Large intestine (tissue), 3 donors: ENCODE data around the gene PSD. TPM values are rescaled to one million over a fixed set of nuclear protein-coding genes. Genes with fewer than 3 reads are reported as not detected.

Experiments used
- DNase-seq, 2 donors: peaks; one replicate each; pipeline versions ENCODE4 v3.0.0 to v3.0.0-alpha.2; 2013
- H3K27ac ChIP-seq: one replicate; pipeline ENCODE4 v1.5.1; 2013; ENCODE audit warnings: low read length
- H3K27me3 ChIP-seq: 2 replicates; pipeline ENCODE4 v1.6.1; 2013; ENCODE audit warnings: low read length; ENCODE audit not compliant: control insufficient read depth, insufficient read depth
- H3K36me3 ChIP-seq: 2 replicates; pipeline ENCODE4 v1.6.1; 2013; ENCODE audit warnings: low read length; ENCODE audit not compliant: control insufficient read depth, insufficient read depth
- H3K4me1 ChIP-seq: one replicate; pipeline ENCODE4 v1.6.1; 2013; ENCODE audit warnings: low read length; ENCODE audit not compliant: control insufficient read depth, insufficient read depth
- H3K4me3 ChIP-seq: one replicate; pipeline ENCODE4 v1.5.1; 2013; ENCODE audit warnings: low read length
- H3K9me3 ChIP-seq: one replicate; pipeline ENCODE4 v1.6.1; 2013; ENCODE audit warnings: mild to moderate bottlenecking, low read depth, low read length, moderate library complexity; ENCODE audit not compliant: control insufficient read depth
- WGBS: methylation state at CpG from one replicate; pipeline ENCODE4 v1.1.5; 2013; ENCODE audit warnings: low lambda C conversion rate; ENCODE audit not compliant: insufficient coverage; 5-methylcytosine and 5-hydroxymethylcytosine counted together
- polyA plus RNA-seq: library from polyadenylated mRNA; unstranded; fragments of 120-200 nt; gene quantifications from one replicate; pipeline ENCODE4 v1.2.1, GENCODE V29; 2013

The PSD gene
- polyA plus RNA-seq, 1 donor: 62.0 TPM

GRCh38 chr10:102444851-102445250, 26.3 kb upstream of the PSD start:
- Histone ChIP-seq H3K4me3 (no peak overlapping the region), H3K27me3 (no peaks in the 10 kb centered on the region), H3K4me1 (peaks cover 5% of the 10 kb centered on the region), H3K27ac (no peak overlapping the region), H3K36me3 (no peaks in the 10 kb centered on the region), H3K9me3 (no peaks in the 10 kb centered on the region)
- DNase-seq: no peak
- WGBS: 100% methylated on average over 2 of the region's 2 CpGs

- no peaks in the 10 kb centered on the region for H3K27me3 ChIP-seq
- H3K4me1 ChIP-seq: peaks cover 22% of the 10 kb centered on the region
- no peak for DNase-seq
- no peaks in the 10 kb centered on the region for H3K36me3 ChIP-seq
- H3K4me3 ChIP-seq: no peak overlapping the region
- no CpG with 5 or more reads among the region's 1 CpG for WGBS
- H3K27ac ChIP-seq: no peak overlapping the region
- no peaks in the 10 kb centered on the region for H3K9me3 ChIP-seq
Measured at GRCh38 chr10:102438374-102438773, 19.8 kb upstream of the PSD start.

- Histone ChIP-seq H3K9me3 (no peaks in the 10 kb centered on the region), H3K4me1 (peaks cover 22% of the 10 kb centered on the region), H3K27ac (no peak overlapping the region), H3K4me3 (no peak overlapping the region), H3K36me3 (no peaks in the 10 kb centered on the region), H3K27me3 (no peaks in the 10 kb centered on the region)
- no peak for DNase-seq
- WGBS: no CpG with 5 or more reads among the region's 3 CpGs
Measured at GRCh38 chr10:102437515-102437914, 18.9 kb upstream of the PSD start.

- WGBS: no CpG with 5 or more reads among the region's 6 CpGs
- Histone ChIP-seq H3K27me3 (no peaks in the 10 kb centered on the region), H3K27ac (no peak overlapping the region), H3K36me3 (no peaks in the 10 kb centered on the region), H3K4me3 (no peak overlapping the region), H3K9me3 (no peaks in the 10 kb centered on the region), H3K4me1 (peaks cover 29% of the 10 kb centered on the region)
- no peak for DNase-seq
Measured at GRCh38 chr10:102436312-102436711, 17.7 kb upstream of the PSD start.

- Histone ChIP-seq H3K4me3 (peak overlapping the region; percentile 30), H3K27ac (peak overlapping the region; percentile 56), H3K27me3 (no peaks in the 10 kb centered on the region), H3K36me3 (peaks cover 1% of the 10 kb centered on the region), H3K4me1 (peaks cover 29% of the 10 kb centered on the region), H3K9me3 (no peaks in the 10 kb centered on the region)
- WGBS: no CpG with 5 or more reads among the region's 14 CpGs
- peak in 1 of 2 donors; percentile 29 for DNase-seq
Measured at GRCh38 chr10:102435529-102436233, 17.1 kb upstream of the PSD start.

GRCh38 chr10:102435133-102435497, 16.5 kb upstream of the PSD start:
- no peak for DNase-seq
- WGBS: no CpG with 5 or more reads among the region's 5 CpGs
- Histone ChIP-seq H3K4me1 (peaks cover 29% of the 10 kb centered on the region), H3K4me3 (no peak overlapping the region), H3K9me3 (no peaks in the 10 kb centered on the region), H3K27me3 (no peaks in the 10 kb centered on the region), H3K27ac (peak overlapping the region; percentile 56), H3K36me3 (peaks cover 3% of the 10 kb centered on the region)

- Histone ChIP-seq H3K27me3 (no peaks in the 10 kb centered on the region), H3K36me3 (peaks cover 3% of the 10 kb centered on the region), H3K27ac (peak overlapping the region; percentile 56), H3K4me3 (no peak overlapping the region), H3K9me3 (no peaks in the 10 kb centered on the region), H3K4me1 (peaks cover 29% of the 10 kb centered on the region)
- peak in 1 of 2 donors; percentile 77 for DNase-seq
- WGBS: no CpG with 5 or more reads among the region's 9 CpGs
Measured at GRCh38 chr10:102434394-102435132, 16.0 kb upstream of the PSD start.

- Histone ChIP-seq H3K27ac (peak overlapping the region; percentile 18), H3K9me3 (no peaks in the 10 kb centered on the region), H3K27me3 (no peaks in the 10 kb centered on the region), H3K36me3 (peaks cover 3% of the 10 kb centered on the region), H3K4me1 (peaks cover 29% of the 10 kb centered on the region), H3K4me3 (no peak overlapping the region)
- no CpG with 5 or more reads among the region's 5 CpGs for WGBS
- DNase-seq: no peak
Measured at GRCh38 chr10:102433619-102434046, 15.0 kb upstream of the PSD start.

- Histone ChIP-seq H3K4me1 (peaks cover 29% of the 10 kb centered on the region), H3K36me3 (peaks cover 3% of the 10 kb centered on the region), H3K27ac (peak within 1 kb of the TSS; percentile 55), H3K4me3 (peak within 1 kb of the TSS; percentile 90), H3K27me3 (no peaks in the 10 kb centered on the region), H3K9me3 (no peaks in the 10 kb centered on the region)
- 0% methylated on average over 5 of the region's 52 CpGs for WGBS
- DNase-seq: peak; percentile 94 to 98
Measured at GRCh38 chr10:102432162-102432950, 13.8 kb upstream of the PSD start, which contains the start of gene CUEDC2. Gene CUEDC2, minus strand, starts transcription at chr10:102432574. Its CDS starts 7,386 bp downstream, at chr10:102425188.

GRCh38 chr10:102431452-102432124, 13.0 kb upstream of the PSD start:
- H3K27me3 ChIP-seq: no peaks in the 10 kb centered on the region
- H3K36me3 ChIP-seq: peaks cover 6% of the 10 kb centered on the region
- H3K4me3 ChIP-seq: peak overlapping the region; percentile 90
- no peak for DNase-seq
- peak overlapping the region; percentile 55 for H3K27ac ChIP-seq
- WGBS: no CpG with 5 or more reads among the region's 4 CpGs
- peaks cover 29% of the 10 kb centered on the region for H3K4me1 ChIP-seq
- H3K9me3 ChIP-seq: no peaks in the 10 kb centered on the region
